ENCODE data around the gene ATP1B2. TPM values are rescaled to one million over a fixed set of nuclear protein-coding genes. Genes with fewer than 3 reads are reported as not detected.

Gene ATP1B2
- total and polyA plus RNA-seq, 8 donors: 0.12 to 0.90 (median 0.55) TPM; not detected in 3

- H3K4me1 ChIP-seq: peaks cover 24 to 54% (median 41%) of the 10 kb centered on the region in 4 donors
- no peak for DNase-seq
- no peak for TF ChIP-seq POLR2AphosphoS5 (IDR thresholded peaks at IDR 0.05)
- TF ChIP-seq, protein P1, sequence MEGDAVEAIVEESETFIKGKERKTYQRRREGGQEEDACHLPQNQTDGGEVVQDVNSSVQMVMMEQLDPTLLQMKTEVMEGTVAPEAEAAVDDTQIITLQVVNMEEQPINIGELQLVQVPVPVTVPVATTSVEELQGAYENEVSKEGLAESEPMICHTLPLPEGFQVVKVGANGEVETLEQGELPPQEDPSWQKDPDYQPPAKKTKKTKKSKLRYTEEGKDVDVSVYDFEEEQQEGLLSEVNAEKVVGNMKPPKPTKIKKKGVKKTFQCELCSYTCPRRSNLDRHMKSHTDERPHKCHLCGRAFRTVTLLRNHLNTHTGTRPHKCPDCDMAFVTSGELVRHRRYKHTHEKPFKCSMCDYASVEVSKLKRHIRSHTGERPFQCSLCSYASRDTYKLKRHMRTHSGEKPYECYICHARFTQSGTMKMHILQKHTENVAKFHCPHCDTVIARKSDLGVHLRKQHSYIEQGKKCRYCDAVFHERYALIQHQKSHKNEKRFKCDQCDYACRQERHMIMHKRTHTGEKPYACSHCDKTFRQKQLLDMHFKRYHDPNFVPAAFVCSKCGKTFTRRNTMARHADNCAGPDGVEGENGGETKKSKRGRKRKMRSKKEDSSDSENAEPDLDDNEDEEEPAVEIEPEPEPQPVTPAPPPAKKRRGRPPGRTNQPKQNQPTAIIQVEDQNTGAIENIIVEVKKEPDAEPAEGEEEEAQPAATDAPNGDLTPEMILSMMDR (IDR thresholded peaks at IDR 0.05): no peak
- TF ChIP-seq POLR2A (IDR thresholded peaks at IDR 0.05): no peak
- TF ChIP-seq EP300 (IDR thresholded peaks at IDR 0.05): no peak
- H3K4me3 ChIP-seq: peak overlapping the region in 2 of 4 donors; percentile 25 to 86
- intact Hi-C loops (cut with DNase I; ENCODE audit: low total_unique reads): no loop called here
- no peaks in the 10 kb centered on the region for H3K9me3 ChIP-seq
- WGBS, 5 donors: 31 to 49% (median 40%) methylated on average over 3 of the region's 3 CpGs
- no peaks in the 10 kb centered on the region for H3K27me3 ChIP-seq
- H3K36me3 ChIP-seq: peaks cover 4 to 14% (median 9%) of the 10 kb centered on the region in 4 donors
- no peak overlapping the region for H3K27ac ChIP-seq
Observed at GRCh38 chr17:7611635-7612293, 39.0 kb upstream of the ATP1B2 start.

DNA sequence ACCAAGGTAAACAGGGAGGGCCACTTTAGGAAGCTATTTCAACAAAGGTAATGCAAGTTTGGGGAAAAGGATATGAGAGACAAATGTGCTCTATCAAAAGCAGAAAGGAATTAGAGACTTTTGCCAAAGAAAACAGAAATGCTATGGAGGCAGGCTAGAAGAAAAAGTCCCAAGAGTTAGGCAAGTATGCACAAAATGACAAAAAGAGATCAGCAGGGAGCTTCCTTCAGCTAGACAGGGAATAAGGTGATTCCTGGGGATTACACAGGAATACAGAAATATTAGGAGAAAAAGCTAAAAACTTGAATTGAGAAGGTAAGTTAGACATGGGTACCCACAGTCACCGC is 38.5 kb upstream of the ATP1B2 start:
- Histone ChIP-seq H3K9me3 (no peaks in the 10 kb centered on the region), H3K27ac (no peak overlapping the region), H3K4me1 (peaks cover 24 to 54% (median 41%) of the 10 kb centered on the region in 4 donors), H3K36me3 (peaks cover 4 to 14% (median 9%) of the 10 kb centered on the region in 4 donors), H3K4me3 (peak overlapping the region in 2 of 4 donors; percentile 25 to 86), H3K27me3 (no peaks in the 10 kb centered on the region)
- WGBS, 5 donors: 95 to 100% (median 97%) methylated on average over 1 of the region's 1 CpG
- intact Hi-C loops (cut with DNase I; ENCODE audit: low total_unique reads): no loop called here
- TF ChIP-seq POLR2AphosphoS5 (IDR thresholded peaks at IDR 0.05) (no peak), POLR2A (IDR thresholded peaks at IDR 0.05) (no peak)
- DNase-seq: no peak

- Histone ChIP-seq H3K4me3 (peak overlapping the region; percentile 86 to 92 (median 90)), H3K9me3 (no peaks in the 10 kb centered on the region), H3K27me3 (no peaks in the 10 kb centered on the region), H3K27ac (peak overlapping the region; percentile 88 to 99 (median 97)), H3K36me3 (peaks cover 4 to 14% (median 9%) of the 10 kb centered on the region in 4 donors), H3K4me1 (peaks cover 24 to 50% (median 41%) of the 10 kb centered on the region in 4 donors)
- intact Hi-C loops (cut with DNase I; ENCODE audit: low total_unique reads): no loop called here
- WGBS, 5 donors: 3 to 12% (median 4%) methylated on average over 14 to 20 of the region's 20 CpGs
- TF ChIP-seq, protein P1 (IDR thresholded peaks at IDR 0.05): no peak
- TF ChIP-seq POLR2AphosphoS5 (IDR thresholded peaks at IDR 0.05): no peak
- TF ChIP-seq EP300 (IDR thresholded peaks at IDR 0.05): no peak
- TF ChIP-seq POLR2A (IDR thresholded peaks at IDR 0.05): no peak
- peak in 1 of 2 donors; percentile 24 for DNase-seq
Observed at GRCh38 chr17:7613769-7614424, 36.8 kb upstream of the ATP1B2 start.

DNA sequence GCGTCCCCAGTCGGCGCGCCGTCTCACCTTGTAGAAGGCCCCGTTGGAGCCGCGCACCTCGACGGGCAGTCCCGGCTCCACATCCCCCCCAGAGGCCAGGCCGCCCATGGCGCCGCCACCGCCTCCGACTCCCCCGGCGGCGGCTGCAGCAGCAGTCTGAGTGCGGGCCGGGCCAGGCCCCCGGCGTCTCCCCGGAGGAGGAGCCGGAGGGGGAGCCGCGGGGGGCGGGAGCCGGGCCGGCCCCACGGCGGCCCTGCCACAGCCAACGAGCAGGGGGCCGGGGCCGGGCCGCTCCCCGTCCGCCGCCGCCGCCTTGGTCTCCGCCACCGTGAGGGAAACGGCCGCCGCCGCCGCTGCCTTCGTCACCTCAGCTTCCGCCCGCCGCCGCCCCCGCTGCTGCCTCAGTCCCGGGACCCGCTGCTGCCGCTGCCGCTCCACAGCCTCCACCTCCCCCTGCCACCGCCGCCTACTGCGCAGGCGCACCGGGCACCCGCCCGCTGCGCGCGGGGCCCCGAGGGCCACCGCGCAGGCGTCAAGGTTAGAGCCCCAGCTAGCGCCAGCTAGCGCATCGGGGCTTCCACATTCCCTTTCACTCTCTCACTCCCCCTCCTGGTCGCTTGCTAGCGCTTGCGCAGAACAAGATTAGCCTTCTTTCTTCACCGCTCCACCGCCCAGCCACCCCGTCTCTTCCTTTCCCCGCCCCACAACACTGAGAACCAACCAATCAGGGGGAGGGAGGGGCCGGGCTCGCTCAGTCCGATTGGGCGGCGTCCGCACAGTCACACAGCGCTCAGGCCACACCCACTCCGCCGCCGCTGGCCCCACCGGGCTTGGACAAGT is 36.1 kb upstream of the ATP1B2 start, which contains the start of gene FXR2:
FXR2 (minus strand) TSS at position 473 of the 840 bp plus-strand sequence; CDS start at position 108, 365 bp downstream.
- 0 to 1% (median 0%) methylated on average over 39 to 93 of the region's 93 CpGs for WGBS, 5 donors
- intact Hi-C loops (cut with DNase I; ENCODE audit: low total_unique reads): no loop called here
- H3K27me3 ChIP-seq: no peaks in the 10 kb centered on the region
- H3K36me3 ChIP-seq: peaks cover 4 to 14% (median 9%) of the 10 kb centered on the region in 4 donors
- no peaks in the 10 kb centered on the region for H3K9me3 ChIP-seq
- H3K27ac ChIP-seq: peak within 1 kb of the TSS; percentile 88 to 99 (median 97)
- peak; percentile 40 to 88 (median 82) for TF ChIP-seq POLR2AphosphoS5 (IDR thresholded peaks at IDR 0.05)
- no peak for TF ChIP-seq POLR2A (IDR thresholded peaks at IDR 0.05)
- TF ChIP-seq EP300 (IDR thresholded peaks at IDR 0.05): no peak
- TF ChIP-seq, protein P1 (IDR thresholded peaks at IDR 0.05): peak in 5 of 7 experiments; percentile 47 to 78 (median 57)
- peaks cover 24 to 50% (median 38%) of the 10 kb centered on the region in 4 donors for H3K4me1 ChIP-seq
- peak within 1 kb of the TSS; percentile 86 to 92 (median 90) for H3K4me3 ChIP-seq
- DNase-seq: peak; percentile 100

All from stomach (tissue), 9 donors.